ENCODE measurements around the gene GLB1L.

The GLB1L gene

DNA sequence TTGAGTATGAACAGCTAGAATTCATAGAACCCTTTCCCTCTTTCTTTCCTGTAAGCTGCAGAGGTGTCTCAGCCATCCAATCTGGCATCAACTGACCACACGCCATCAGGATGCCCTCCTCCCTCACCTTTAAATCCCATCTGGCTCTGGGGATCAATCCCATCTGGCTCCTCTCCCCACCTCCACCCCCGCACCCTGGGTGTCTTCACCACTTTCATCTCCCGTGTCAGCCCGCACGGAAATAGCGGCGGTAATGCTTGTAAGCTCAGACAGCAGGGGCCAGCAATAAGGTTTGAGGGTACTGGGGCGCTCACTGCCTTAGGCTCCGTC is 7.3 kb upstream of the GLB1L start:
- no peak for DNase-seq

DNA sequence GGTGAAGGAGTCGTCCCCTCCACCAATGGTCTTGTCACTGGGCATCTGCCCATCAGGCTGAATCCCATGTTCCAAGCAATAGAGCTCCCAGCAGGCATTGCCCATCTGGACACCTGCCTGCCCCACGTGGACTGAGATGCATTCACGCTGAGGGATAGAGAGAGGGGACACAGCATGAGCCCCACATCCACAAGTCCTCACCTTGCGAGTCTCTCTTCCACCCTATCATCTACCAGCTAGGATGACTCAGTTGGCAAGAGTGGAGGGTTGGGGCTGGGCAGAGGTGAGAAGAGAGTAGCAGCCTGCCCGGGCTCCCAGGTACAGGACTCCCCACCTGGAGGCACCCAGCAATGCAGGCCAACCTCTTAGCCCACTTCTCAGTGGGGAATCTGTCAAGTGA is 6.8 kb upstream of the GLB1L start:
- DNase-seq, result no peak

DNA sequence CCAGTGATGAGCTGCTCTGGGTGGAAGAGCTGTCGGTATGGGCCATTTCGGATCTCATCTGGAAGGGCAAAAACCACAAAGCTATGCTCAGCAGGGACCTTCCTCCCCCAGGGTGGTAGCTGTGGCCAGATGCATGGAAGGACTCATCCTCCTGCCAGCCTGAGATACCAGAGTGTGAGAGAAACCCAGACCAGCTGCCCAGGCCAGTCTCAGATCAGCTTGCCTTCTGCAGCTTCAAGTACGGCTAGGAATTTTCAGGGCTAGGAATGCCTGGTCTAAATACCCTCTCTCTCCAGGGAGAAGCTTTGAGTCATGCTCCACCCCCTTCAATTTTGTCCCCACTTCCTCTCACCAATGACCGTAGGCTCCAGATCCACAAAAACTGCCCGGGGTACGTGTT is 6.4 kb upstream of the GLB1L start:
- no peak for DNase-seq

DNA sequence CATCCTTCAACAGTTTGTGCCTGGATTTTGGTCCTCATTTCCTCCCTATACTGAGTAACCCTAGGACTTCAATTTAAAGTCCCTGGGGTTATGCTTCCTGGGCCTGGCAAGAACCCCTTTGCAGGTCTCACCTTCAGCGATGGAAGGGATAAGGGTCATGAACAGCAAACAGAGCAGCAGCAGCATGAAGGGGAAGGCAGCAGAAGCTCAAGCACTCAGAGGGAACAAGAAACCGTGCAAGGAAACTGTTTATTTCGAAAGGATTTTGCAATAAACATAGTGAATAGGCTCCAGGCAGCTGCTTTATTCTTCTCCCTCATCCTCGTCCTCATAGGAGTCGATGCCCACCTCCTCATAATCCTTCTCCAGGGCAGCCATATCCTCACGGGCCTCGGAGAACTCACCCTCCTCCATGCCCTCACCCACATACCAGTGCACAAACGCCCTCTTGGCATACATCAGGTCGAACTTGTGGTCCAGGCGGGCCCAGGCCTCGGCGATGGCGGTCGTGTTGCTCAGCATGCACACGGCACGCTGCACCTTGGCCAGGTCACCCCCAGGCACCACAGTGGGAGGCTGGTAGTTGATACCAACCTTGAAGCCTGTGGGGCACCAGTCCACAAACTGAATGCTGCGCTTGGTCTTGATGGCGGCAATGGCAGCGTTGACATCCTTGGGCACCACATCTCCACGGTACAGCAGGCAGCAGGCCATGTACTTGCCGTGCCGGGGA is 5.0 kb upstream of the GLB1L start:
- DNase-seq, result no peak

DNA sequence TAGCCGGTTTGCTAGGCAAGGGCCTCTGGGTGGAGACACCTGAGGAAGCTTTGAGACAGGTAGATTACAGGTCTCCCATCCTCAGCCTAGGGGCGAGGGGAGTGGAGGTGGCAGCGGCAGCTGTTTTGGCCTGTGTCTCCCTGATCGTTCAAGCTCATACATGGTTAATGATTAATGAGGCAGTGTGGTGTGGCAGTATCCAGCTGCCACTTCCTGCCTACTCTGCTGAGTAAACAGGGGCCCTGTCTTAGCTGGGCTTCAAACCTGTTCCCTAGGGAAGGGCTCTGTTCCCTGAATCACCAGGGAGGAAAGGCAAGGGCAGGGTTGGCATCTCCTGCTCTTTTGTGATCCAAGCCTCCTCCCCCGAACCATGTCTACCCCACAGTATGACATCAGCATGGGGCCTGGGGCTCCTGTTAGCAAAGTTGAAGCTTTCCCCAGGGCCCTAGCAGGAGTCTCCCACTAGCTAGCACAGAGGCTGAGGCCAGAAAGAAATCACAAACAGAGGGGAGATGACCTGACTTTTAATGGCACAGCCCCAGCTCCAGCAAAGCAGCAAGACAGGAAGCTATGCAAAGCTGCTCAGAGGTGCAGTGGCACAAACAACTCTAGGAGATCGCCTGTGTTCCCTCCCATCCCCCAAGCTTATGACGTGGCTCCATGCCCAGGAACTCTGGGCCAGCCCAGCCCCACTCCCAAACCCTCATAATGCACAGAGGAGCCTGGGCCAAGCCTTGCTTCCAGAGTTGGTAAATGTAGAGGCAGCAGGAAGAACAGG is 4.1 kb upstream of the GLB1L start:
- no peak for DNase-seq

DNA sequence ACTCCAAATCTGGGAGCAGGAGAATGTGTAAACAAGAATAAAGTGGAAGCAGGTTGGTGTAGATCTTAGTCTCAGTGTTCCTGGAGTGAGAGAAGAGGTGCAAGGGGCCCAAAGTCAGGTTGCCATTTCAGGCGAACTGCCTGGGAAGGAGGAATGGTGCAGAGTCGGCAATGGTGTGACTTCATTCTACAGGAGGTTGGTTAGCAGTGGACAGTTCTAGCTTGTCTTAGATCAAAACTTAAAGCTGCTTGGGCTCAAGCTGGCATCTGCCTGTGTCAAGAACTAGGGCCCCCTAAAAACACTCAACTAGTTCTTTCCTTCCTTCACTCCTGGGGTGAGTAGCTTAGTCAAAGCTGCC is 3.6 kb upstream of the GLB1L start:
- DNase-seq, result no peak

DNA sequence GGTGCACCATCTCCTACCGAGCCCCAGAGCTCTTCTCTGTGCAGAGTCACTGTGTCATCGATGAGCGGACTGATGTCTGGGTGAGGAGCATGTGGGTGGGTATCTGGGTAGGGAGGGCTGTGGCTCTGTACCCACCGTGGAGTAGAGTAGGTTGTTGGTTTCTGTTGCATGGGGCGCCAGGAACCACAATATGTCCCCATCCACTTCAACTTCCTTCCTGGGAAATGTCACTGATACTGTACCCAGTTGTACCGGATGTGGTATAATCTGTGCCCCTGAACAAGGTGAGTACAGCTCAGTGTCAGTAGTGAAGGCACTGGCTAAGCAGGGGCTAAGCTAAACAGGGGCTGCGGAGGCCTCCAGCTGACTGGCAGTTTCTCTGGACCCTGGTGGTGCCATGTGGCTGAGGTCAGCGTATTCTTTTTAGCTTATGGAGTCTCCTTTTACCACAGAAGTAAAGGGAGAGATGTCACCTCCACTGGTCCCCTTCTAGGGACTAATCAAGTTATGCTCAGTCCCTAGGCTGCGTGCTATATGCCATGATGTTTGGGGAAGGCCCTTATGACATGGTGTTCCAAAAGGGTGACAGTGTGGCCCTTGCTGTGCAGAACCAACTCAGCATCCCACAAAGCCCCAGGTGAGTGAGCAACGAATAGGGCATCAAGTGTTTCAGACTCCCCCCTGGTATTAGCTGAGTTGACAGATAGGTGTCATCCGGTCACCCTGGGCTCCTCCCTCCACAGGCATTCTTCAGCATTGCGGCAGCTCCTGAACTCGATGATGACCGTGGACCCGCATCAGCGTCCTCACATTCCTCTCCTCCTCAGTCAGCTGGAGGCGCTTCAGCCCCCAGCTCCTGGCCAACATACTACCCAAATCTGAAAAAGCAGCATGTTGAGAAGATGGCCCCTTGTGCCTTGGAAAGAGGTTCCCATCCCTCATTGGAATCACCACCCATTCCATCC is 2.7 kb upstream of the GLB1L start:
- no peak for DNase-seq

DNA sequence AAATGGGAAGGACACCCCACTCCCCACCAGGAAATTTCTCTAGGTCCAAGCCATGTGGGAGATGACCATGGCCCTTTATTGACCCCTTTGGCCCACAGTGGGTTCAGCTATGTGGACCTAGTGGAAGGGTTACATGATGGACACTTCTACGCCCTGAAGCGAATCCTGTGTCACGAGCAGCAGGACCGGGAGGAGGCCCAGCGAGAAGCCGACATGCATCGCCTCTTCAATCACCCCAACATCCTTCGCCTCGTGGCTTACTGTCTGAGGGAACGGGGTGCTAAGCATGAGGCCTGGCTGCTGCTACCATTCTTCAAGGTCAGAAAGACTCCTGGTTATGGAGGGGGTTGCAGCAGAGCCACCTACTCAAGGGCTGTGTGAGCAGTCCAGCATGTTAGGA is 1.3 kb upstream of the GLB1L start:
- DNase-seq, result no peak

DNA sequence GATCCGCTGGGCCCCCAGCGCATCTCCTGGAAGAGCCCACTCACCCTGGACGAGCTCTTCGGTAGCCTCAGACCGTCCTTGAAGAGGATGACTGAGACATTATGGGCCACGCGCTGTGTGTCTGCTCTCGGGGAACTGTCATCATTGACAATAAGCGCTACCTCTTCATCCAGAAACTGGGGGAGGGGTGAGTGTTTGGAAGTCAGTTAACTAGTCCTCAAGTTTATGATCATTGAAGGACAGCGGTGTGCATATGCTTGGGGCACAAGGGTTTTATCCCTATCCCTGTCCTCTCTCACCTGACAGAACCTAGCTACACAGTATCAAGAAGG is 621 bp upstream of the GLB1L start:
- no peak for DNase-seq

DNA sequence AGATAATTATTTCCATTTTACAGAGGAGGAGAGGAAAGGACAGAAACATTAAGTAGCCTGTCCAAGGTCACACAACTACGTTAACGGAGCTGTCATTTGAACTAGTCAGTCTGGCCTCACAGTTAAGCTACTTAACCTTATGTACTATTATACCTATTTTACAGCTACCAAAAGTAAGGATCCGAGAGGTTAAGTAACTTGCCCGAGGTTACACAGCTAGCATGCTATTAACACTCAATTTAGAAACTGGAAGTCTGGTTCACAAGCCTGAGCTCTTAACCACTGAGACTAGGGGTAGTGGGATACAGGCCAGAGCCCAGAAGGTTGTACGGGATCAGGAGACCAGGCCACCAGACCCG is 476 bp downstream of the GLB1L start:
- DNase-seq, result no peak

DNA sequence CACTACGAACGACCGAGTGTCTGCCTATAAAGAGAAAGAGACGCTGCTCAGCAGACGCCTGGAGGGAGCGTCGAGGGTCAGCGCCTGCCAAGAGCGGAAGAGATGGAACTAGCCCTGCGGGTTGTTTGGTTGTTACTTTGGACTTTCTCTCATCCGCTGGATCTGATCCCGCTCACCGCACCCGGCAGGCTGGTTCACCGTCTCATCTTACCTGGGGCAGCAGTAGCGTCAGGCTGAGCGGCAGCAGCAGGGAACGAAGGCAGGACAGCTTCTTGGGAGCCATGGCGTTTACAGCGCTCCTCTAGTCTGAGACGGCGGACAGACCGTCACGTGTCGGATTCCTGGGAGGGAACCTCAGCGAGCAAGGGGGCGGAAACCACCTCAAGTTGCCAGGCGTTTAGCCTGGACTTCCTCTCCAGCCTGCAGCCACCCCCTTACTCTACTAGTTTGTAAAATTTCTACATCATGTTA is 1.9 kb downstream of the GLB1L start:
- DNase-seq, result no peak

DNA sequence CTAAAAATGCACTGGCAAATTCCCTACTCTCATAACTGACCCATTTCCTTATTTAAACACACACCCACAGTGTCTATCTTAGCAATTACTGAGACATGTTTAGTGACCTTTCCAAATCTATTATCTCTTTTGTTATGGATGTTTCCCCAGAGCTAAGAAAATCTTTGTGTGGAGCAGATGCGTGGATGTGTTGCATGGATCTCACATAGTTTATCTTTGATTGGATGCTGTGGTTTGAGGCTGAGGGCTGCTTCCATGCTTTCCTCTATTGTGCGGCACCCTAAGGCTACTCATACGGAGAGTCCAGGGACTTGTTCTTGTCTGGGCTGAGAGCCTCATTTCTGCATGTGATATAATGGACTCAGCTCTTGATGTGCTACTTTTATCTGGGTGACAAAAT is 10.9 kb downstream of the GLB1L start:
- no peak for DNase-seq

DNA sequence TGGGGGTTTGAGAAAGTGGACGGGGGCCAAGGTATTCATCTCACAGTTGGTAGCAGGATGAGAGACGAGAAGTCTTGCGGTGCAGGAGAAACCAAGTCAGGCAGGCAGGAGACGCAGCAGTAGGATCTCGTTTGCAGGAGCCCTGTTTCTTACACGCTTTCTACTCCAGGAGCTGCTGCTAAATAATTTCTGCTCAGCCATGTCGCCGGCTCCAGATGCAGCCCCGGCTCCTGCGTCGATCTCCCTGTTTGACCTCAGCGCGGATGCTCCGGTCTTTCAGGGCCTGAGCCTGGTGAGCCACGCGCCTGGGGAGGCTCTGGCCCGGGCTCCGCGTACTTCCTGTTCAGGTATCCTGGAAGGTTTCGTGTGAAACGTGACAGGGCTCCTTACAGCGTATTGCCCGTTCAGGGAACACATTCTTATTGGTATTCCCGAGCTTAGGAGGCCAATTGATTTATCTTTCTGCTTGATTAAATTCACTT is 15.1 kb downstream of the GLB1L start:
- DNase-seq, result no peak

DNA sequence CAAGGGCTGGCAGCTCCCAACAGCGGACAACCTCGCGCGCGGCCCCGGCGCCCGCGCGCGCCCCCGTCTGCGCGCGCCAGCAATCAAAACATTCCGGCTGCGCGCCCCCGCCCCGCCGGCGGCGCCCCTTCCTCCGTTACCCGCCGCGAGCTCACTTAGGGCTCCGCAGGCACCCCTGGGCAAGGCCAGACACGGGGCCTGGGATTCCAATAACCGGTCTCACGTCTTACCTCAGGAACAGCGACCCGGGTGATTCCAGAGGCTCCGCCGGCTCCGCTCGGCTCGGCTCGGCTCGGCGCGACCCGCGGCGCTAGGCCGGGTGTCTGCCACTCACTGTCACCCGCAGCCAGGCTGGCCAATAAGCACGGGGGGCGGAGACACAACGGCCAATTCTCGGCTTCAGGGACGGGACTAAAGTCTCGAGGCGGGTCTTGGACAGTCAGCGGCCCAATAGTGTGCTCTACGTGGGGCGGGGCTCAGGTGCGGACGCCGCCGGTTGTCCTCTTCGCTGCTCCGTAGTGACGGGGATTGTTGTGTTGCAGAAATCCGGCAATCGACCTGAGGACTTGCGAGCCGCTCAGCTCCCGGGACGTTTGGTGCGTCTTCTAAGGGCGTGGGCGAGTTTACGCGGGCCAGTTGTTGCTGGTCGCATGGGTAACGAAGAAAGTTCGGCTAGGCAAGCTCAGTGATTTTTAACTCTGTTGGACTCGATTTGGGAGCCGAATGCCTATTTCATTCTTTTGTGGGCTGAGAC is 15.8 kb downstream of the GLB1L start, which contains the start of the genes ANKZF1 and ATG9A:
Gene ANKZF1 (plus strand): TSS at position 502 of the 754 bp plus-strand sequence. CDS start 452 bp downstream, outside the sequence.
Gene ATG9A (minus strand): TSS at position 332 of the 754 bp plus-strand sequence. CDS start 1,612 bp downstream, outside the sequence.
- peak; percentile 98 for DNase-seq

DNA sequence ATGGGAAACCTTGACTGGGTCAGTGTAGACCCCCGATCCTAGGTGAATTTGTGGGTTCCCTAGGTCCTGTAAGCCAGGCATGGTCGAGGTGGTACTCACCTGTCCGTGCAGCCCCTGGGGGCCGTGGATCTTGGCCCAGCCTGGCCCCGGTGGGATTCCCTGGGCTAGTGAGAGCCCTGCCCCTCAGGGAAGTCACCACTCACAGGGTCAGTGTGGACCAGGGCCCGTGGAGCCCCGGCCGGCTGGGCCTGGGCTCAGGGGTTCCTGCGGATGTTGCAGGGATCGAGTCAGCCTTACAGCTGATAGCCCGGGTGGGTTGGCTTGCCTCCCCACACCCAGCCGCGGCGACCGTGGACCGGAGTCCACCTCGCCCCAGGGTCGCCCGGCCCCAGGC is 16.3 kb downstream of the GLB1L start:
- no peak for DNase-seq

DNA sequence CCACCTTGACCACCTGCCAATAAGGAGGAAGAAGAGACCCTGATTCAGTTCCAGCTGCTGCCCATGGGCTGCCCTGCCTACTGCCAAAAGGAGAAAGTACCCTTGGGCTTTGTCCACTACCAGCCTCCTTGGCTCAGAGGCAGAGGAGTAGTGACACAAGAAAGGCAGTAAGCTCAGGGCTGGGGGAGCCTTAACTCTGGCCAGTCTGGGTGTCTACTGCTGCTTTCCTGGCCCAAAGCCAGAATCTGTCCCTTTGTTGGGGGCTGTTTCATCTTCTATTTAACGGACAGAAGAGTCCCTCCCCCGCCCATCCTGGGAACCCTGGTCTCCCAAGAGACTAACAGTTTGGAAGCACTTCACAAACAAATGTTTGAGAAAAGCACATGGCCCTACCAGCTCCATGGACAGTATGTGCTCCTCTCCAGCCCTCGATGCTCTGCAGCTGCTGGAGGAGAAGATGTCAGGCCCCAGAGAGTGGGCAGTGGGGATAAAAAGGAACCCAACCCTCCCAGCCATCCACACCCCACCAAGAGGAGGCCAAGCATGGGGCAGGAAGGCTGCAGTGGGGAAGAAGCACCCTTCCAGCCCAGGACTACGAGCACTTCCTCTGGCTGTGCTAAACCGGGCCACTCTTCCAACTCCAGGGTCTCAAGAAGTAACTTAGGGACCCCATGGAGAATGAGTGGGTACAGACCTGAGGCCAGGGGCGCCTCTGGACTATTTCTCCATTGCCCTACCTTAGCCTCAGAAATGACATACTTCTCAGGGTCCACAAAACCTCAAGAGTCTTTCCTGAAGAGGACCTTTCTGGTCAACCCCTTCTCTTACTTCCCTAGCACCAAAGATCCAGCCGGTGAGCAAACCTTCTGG is 17.0 kb downstream of the GLB1L start:
- no peak for DNase-seq

DNA sequence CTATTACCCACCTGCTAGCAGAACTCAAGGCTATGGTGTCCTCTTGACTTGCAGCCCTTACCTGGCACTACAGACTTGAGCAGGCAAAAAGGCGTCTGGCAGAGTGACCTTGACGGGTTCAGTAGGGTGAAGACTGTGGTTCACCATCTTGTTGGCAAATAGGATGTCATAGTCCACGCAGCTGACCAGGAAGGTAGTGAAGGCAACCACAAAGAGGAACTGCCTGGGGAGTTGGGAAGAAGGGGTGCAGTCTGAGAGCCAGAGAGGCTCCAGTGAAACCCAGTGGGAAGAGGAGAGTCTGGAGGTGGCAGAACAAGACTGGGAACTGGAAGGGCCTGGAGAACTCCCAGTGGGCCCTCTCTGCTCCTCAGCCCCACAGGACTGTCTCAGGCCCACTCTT is 19.9 kb downstream of the GLB1L start:
- DNase-seq, result no peak

DNA sequence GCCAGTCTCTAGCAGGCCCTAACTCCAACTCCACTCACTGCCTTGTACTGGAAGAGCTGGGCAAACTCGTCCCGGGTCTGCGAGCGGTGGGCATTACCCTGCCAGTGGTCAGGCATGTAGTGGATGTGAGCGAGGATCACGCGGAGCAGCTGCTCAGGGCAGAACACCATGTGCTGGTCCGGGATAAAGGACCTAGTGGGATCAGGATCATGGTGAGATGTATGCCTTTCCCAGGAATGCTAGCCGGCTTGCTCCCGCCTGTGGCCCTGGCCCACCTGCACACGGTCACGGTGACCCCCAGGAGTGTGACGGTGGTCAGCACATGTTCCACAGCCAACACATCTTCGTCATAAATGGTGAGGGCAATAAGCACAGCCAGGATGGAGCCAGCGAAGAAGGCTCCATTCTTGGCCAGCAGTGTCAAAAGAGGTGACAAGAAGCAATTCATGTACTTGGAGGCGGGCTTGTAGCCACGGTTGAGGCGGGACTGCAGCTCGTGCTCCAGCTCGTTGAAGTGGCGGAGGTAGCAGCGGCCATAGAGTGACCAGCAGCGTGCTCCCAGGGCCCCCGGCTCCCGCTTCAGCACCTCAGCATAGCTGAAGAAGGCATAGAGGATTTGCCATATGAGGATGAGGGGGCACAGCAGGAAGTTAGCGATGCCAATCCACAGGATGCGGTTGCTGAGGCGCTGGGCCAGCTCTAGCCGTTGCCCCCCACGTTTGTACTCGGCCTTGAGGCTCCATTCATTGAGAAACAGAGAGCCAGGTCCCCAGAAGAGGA is 21.2 kb downstream of the GLB1L start:
- no peak for DNase-seq

DNA sequence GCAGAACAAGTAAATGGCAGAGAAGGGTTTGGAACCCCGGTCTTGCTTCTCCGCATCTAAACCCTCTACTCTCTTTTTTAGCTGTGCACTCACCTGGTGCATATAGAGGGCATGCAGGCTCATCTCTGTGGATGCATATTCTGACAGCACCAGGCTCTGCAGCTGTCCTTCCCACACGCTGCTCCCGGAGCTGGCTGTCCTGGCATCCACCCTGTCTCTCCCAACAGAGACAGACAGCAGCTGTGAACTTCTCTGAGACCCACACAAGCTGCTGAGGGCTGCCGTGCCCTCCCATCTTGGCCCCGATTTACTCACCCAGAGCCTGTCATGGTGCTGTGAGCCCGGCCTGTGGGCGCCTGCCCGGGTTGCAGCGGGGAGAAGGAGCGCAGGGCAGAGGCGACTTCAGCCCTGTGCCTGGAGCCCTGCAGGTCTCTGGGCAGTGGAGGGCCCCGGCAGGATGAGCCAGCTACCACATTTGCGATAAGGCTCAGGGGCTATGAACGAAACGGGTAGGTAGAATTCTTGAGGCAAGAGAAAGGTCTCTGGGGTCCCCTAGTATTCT is 23.2 kb downstream of the GLB1L start:
- DNase-seq, result no peak

DNA sequence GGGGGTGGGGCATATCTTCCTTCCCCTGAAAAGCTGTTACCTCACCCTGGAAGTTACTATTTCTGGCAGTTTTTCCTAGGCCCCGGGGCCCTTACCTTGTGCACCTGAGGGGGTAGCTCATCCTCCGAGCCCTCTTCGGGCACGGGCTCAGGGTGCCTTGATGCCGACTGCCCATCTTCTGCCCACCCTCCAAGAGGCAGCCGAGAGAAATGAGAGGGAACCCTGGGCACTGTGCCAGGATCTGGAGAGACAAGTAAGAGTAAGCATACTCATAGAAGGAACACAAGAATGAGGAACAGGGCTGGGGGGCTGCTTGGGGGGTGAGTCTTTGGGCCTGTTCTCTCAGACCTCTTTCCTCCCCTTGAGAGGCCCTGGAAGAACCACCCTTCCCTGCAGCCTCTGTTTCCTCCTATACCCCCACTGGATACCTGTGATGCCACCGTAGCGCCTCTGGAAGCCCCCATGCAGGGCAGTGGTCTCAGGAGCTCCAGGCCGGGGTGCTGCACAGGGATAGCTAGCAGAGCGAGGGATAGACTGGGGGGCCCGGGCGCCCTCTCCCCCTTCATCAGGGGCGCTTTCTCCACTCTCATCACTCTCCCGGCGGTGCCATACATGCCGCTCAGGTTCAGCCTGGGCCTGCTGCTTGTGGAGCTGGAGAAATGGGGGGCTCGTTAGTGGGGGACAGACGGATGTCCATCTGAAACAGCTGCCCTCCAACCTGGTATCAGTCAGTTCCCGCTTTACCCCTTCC is 24.4 kb downstream of the GLB1L start:
- DNase-seq, result no peak
